Right lobe of liver (tissue), 6 donors: ENCODE measurements around the gene TECPR2. TPM values are rescaled to one million over a fixed set of nuclear protein-coding genes. Genes with fewer than 3 reads are reported as not detected.

Source experiments
- ATAC-seq, 4 donors: fragments of 200-7000 bp; cut with Tn5 transposase; one replicate each; pipeline ENCODE4 v1.9.1; 2020; ENCODE audit warnings: mild to moderate bottlenecking in 4 of 4, moderate library complexity in 4 of 4
- DNase-seq, 3 donors: peaks; one replicate each; pipeline ENCODE4 v3.0.0-alpha.2; 2020
- H3K27ac ChIP-seq, 3 donors: fragments of 200-600 bp; one replicate each; pipeline ENCODE4 v1.8.0; 2022
- H3K27me3 ChIP-seq, 2 donors: fragments of 200-600 bp; one replicate each; pipeline ENCODE4 v1.8.0; 2022
- H3K36me3 ChIP-seq, 4 donors: fragments of 200-600 bp; sonication (generic) in 1 of 4; one replicate each; pipeline versions ENCODE4 v1.5.1 to v1.8.0; 2017 to 2022; ENCODE audit warnings: control low read depth in 1 of 4
- H3K4me1 ChIP-seq, 4 donors: fragments of 200-600 bp; sonication (generic) in 1 of 4; one replicate each; pipeline versions ENCODE4 v1.5.1 to v1.8.0; 2017 to 2022; ENCODE audit warnings: control low read depth in 1 of 4
- H3K4me3 ChIP-seq, 3 donors: fragments of 200-600 bp; one replicate each; pipeline ENCODE4 v1.8.0; 2022
- H3K9me3 ChIP-seq, 4 donors: fragments of 200-600 bp; sonication (generic) in 1 of 4; one replicate each; pipeline versions ENCODE4 v1.5.1 to v1.8.0; 2017 to 2022; ENCODE audit warnings: control low read depth in 1 of 4
- CTCF ChIP-seq, 4 donors: fragments of 200-600 bp in 3 of 4; fragments of 450-650 bp in 1 of 4; IDR thresholded peaks; one replicate each; pipeline versions ENCODE4 v1.5.1 to v1.8.0; 2016 to 2022; ENCODE audit warnings: antibody characterized with exemption in 4 of 4, mild to moderate bottlenecking in 2 of 4
- POLR2A ChIP-seq: fragments of 450-650 bp; IDR thresholded peaks from one replicate; pipeline ENCODE4 v1.6.1; 2017; ENCODE audit warnings: antibody characterized with exemption, mild to moderate bottlenecking
- WGBS: methylation state at CpG from one replicate; pipeline ENCODE4 v1.1.6; 2018; ENCODE audit warnings: low coverage, low lambda C conversion rate; ENCODE audit not compliant: insufficient coverage; ENCODE audit errors: missing lambda C conversion rate; 5-methylcytosine and 5-hydroxymethylcytosine counted together
- intact Hi-C, 2 donors: fragments of 100-400 bp; cut with DNase I; formaldehyde crosslinking; loops; one replicate each; pipeline versions ENCODE4 v1.11.2 to v1.14.1; 2022
- total RNA-seq, 6 experiments: library from RNA; depleted of rRNA in 2 of 6; stranded (reverse); fragments of >200 nt in 2 of 6; fragmentation: NEBNext Ultra II Directional in 3 of 6; extraction: Animal tissue kit (Norgen Biotek cat#: 25700) in 3 of 6; gene quantifications; one replicate each; pipeline versions ENCODE4 v1.1.0 to v1.2.4, GENCODE V29; 2016 to 2023
- donor health status: DM: no; HTN: yes; CAD: no.
- donor health status: DM: no; HTN: no; CAD: no.
- donor health status: DM: no; HTN: no; CAD: no.
- donor health status: DM: no; HTN: yes; CAD: no.
- donor health status: DM: no; HTN: yes; CAD: no.

TECPR2 gene
- total RNA-seq, 6 experiments from 2014 or later, result 5.5 to 10.5 (median 9.4) TPM

GRCh38 chr14:102387086-102387485 lies 24.3 kb downstream of the TECPR2 start:
- ATAC-seq (no peak), DNase-seq (no peak)
- Histone ChIP-seq H3K4me3 (no peak overlapping the region), H3K4me1 (no peaks in the 10 kb centered on the region), H3K27ac (no peak overlapping the region), H3K9me3 (no peaks in the 10 kb centered on the region), H3K36me3 (no peaks in the 10 kb centered on the region), H3K27me3 (no peaks in the 10 kb centered on the region)
- TF ChIP-seq CTCF (IDR thresholded peaks at IDR 0.05), result no peak
- intact Hi-C loops, result no loop called here

GRCh38 chr14:102389246-102389645 lies 26.5 kb downstream of the TECPR2 start:
- no peak overlapping the region for H3K27ac ChIP-seq
- ATAC-seq, result no peak
- no peaks in the 10 kb centered on the region for H3K9me3 ChIP-seq
- intact Hi-C loops, result no loop called here
- TF ChIP-seq CTCF (IDR thresholded peaks at IDR 0.05) (no peak), POLR2A (no peak)
- no peaks in the 10 kb centered on the region for H3K27me3 ChIP-seq
- no peak overlapping the region for H3K4me3 ChIP-seq
- no peaks in the 10 kb centered on the region for H3K4me1 ChIP-seq
- H3K36me3 ChIP-seq, result no peaks in the 10 kb centered on the region
- no peak for DNase-seq
- 75% methylated on average over 2 of the region's 2 CpGs for WGBS

- H3K4me3 ChIP-seq, result no peak overlapping the region
- H3K36me3 ChIP-seq, result no peaks in the 10 kb centered on the region
- H3K4me1 ChIP-seq, result no peaks in the 10 kb centered on the region
- no peaks in the 10 kb centered on the region for H3K9me3 ChIP-seq
- no peaks in the 10 kb centered on the region for H3K27me3 ChIP-seq
- no peak overlapping the region for H3K27ac ChIP-seq
- TF ChIP-seq POLR2A, result no peak
- TF ChIP-seq CTCF (IDR thresholded peaks at IDR 0.05), result no peak
- intact Hi-C loops, result no loop called here
- WGBS, result 65% methylated on average over 2 of the region's 2 CpGs
- DNase-seq (no peak), ATAC-seq (no peak)
Measured at GRCh38 chr14:102390064-102390855, 27.5 kb downstream of the TECPR2 start.

GRCh38 chr14:102392506-102392905 lies 29.8 kb downstream of the TECPR2 start:
- no peaks in the 10 kb centered on the region for H3K27me3 ChIP-seq
- H3K4me1 ChIP-seq, result no peaks in the 10 kb centered on the region
- intact Hi-C loops, result no loop called here
- no peak overlapping the region for H3K4me3 ChIP-seq
- WGBS, result 79% methylated on average over 4 of the region's 4 CpGs
- DNase-seq, result no peak
- H3K9me3 ChIP-seq, result no peaks in the 10 kb centered on the region
- no peak for ATAC-seq
- TF ChIP-seq CTCF (IDR thresholded peaks at IDR 0.05) (no peak), POLR2A (no peak)
- H3K36me3 ChIP-seq, result no peaks in the 10 kb centered on the region
- no peak overlapping the region for H3K27ac ChIP-seq
